Liver (tissue), 9 donors: ENCODE results near the gene SNAI1. TPM values are rescaled to one million over a fixed set of nuclear protein-coding genes. Genes with fewer than 3 reads are reported as not detected.

Source experiments
- DNase-seq: peaks from one replicate; pipeline ENCODE4 v3.0.0-alpha.2; 2017; ENCODE audit warnings: low spot score
- H3K27ac ChIP-seq, 2 donors: one replicate each; pipeline ENCODE4 v1.7.0; 2013; ENCODE audit warnings: inconsistent platforms in 2 of 2, low read length in 2 of 2, control low read depth in 1 of 2, low read depth in 1 of 2, mild to moderate bottlenecking in 1 of 2
- H3K27me3 ChIP-seq, 4 donors: one replicate each; pipeline versions ENCODE4 v1.6.1 to v1.7.0; 2013; ENCODE audit warnings: low read length in 3 of 4, inconsistent platforms in 1 of 4, mild to moderate bottlenecking in 1 of 4, moderate library complexity in 1 of 4; ENCODE audit not compliant: control insufficient read depth in 4 of 4, insufficient read depth in 4 of 4
- H3K36me3 ChIP-seq, 4 donors: one replicate each; pipeline versions ENCODE4 v1.6.1 to v1.7.0; 2013; ENCODE audit warnings: low read length in 3 of 4, mild to moderate bottlenecking in 3 of 4, low read depth in 1 of 4, moderate library complexity in 1 of 4; ENCODE audit not compliant: control insufficient read depth in 4 of 4, insufficient read depth in 3 of 4
- H3K4me1 ChIP-seq, 4 donors: one replicate each; pipeline versions ENCODE4 v1.6.1 to v1.7.0; 2013; ENCODE audit warnings: low read length in 3 of 4, mild to moderate bottlenecking in 3 of 4, moderate library complexity in 1 of 4; ENCODE audit not compliant: control insufficient read depth in 4 of 4, insufficient read depth in 4 of 4
- H3K4me3 ChIP-seq, 3 donors: one replicate each; pipeline versions ENCODE4 v1.6.1 to v1.7.0; 2013; ENCODE audit warnings: low read length in 3 of 3, control low read depth in 1 of 3, low read depth in 1 of 3, mild to moderate bottlenecking in 1 of 3
- H3K9ac ChIP-seq, 2 donors: one replicate each; pipeline ENCODE4 v1.7.0; 2013; ENCODE audit warnings: low read length in 2 of 2, mild to moderate bottlenecking in 2 of 2, moderate library complexity in 2 of 2, control low read depth in 1 of 2, low read depth in 1 of 2
- H3K9me3 ChIP-seq, 4 donors: one replicate each; pipeline versions ENCODE4 v1.6.1 to v1.7.0; 2013; ENCODE audit warnings: low read length in 3 of 4; ENCODE audit not compliant: control insufficient read depth in 4 of 4
- ATF3 ChIP-seq: IDR thresholded peaks from 2 replicates; pipeline ENCODE4 v1.6.1; 2016; ENCODE audit warnings: antibody characterized with exemption
- CTCF ChIP-seq: fragments of 150-350 bp; IDR thresholded peaks from 2 replicates; pipeline ENCODE4 v1.5.1; 2017; ENCODE audit warnings: improper control_type of control experiment, low read depth, low read length; ENCODE audit not compliant: missing input control
- EGR1 ChIP-seq, 2 donors: IDR thresholded peaks; 2 replicates each; pipeline ENCODE4 v1.6.1; 2016 to 2018; ENCODE audit warnings: antibody characterized with exemption in 2 of 2, low read depth in 2 of 2
- FOXA1 ChIP-seq: IDR thresholded peaks from 2 replicates; pipeline ENCODE4 v1.6.1; 2016; ENCODE audit warnings: antibody characterized with exemption
- FOXA2 ChIP-seq: IDR thresholded peaks from 2 replicates; pipeline ENCODE4 v1.6.1; 2016; ENCODE audit warnings: antibody characterized with exemption
- GABPA ChIP-seq, 2 donors: IDR thresholded peaks in 1 of 2; conservative IDR thresholded peaks in 1 of 2; 2 replicates each; pipeline ENCODE4 v1.6.1; 2016; ENCODE audit warnings: antibody characterized with exemption in 2 of 2, mild to moderate bottlenecking in 1 of 2, moderate library complexity in 1 of 2
- HNF4A ChIP-seq, 2 donors: conservative IDR thresholded peaks; 2 replicates each; pipeline ENCODE4 v1.6.1; 2016; ENCODE audit warnings: antibody characterized with exemption in 2 of 2, mild to moderate bottlenecking in 2 of 2
- HNF4G ChIP-seq: IDR thresholded peaks from 2 replicates; pipeline ENCODE4 v1.6.1; 2016; ENCODE audit warnings: antibody characterized with exemption
- JUND ChIP-seq, 2 donors: IDR thresholded peaks; 2 replicates each; pipeline ENCODE4 v1.6.1; 2016; ENCODE audit warnings: antibody characterized with exemption in 2 of 2
- MAX ChIP-seq: IDR thresholded peaks from 2 replicates; pipeline ENCODE4 v1.6.1; 2016; ENCODE audit warnings: antibody characterized with exemption
- NR2F2 ChIP-seq: IDR thresholded peaks from 2 replicates; pipeline ENCODE4 v1.6.1; 2016; ENCODE audit warnings: antibody characterized with exemption
- RAD21 ChIP-seq, 2 donors: IDR thresholded peaks; 2 replicates each; pipeline ENCODE4 v1.6.1; 2016; ENCODE audit warnings: antibody characterized with exemption in 2 of 2, mild to moderate bottlenecking in 2 of 2
- REST ChIP-seq: IDR thresholded peaks from 2 replicates; pipeline ENCODE4 v1.6.1; 2016; ENCODE audit warnings: antibody characterized with exemption, mild to moderate bottlenecking
- RXRA ChIP-seq, 2 donors: IDR thresholded peaks; 2 replicates each; pipeline ENCODE4 v1.6.1; 2017 to 2018; ENCODE audit warnings: antibody characterized with exemption in 2 of 2, mild to moderate bottlenecking in 1 of 2
- SP1 ChIP-seq: IDR thresholded peaks from 2 replicates; pipeline ENCODE4 v1.6.1; 2018; ENCODE audit warnings: antibody characterized with exemption, mild to moderate bottlenecking
- TAF1 ChIP-seq: conservative IDR thresholded peaks from 2 replicates; pipeline ENCODE4 v1.6.1; 2016; ENCODE audit warnings: antibody characterized with exemption, mild to moderate bottlenecking
- YY1 ChIP-seq: IDR thresholded peaks from 2 replicates; pipeline ENCODE4 v1.6.1; 2016; ENCODE audit warnings: antibody characterized with exemption, mild to moderate bottlenecking
- ZBTB33 ChIP-seq: IDR thresholded peaks from 2 replicates; pipeline ENCODE4 v1.6.1; 2016; ENCODE audit warnings: antibody characterized with exemption
- WGBS: extraction: QIAGEN DNeasy Blood & Tissue Kit; methylation state at CpG from one replicate; pipeline ENCODE4 v1.1.7; 2013; 5-methylcytosine and 5-hydroxymethylcytosine counted together
- polyA plus RNA-seq, 2 donors: library from polyadenylated mRNA; stranded (reverse) in 1 of 2; unstranded in 1 of 2; fragments of 200-250 nt in 1 of 2; fragments of >200 nt in 1 of 2; fragmentation: Nextera tagmentation in 1 of 2; extraction: Ambion mirVana in 1 of 2; gene quantifications; one replicate each; pipeline versions ENCODE4 v1.2.1 to v1.2.3, GENCODE V29; 2013 to 2015
- total RNA-seq, 2 donors: library from RNA; depleted of rRNA; stranded (reverse); fragments of >200 nt; gene quantifications; one replicate each; pipeline ENCODE4 v1.2.3, GENCODE V29; 2014
- donor health status: healthy.
- donor health status: healthy.
- donor health status: healthy.
- donor health status: healthy.
- donor health status: healthy.

The SNAI1 gene
- total and polyA plus RNA-seq, 4 donors, result 0.28 to 3.4 (median 0.60) TPM

- Histone ChIP-seq H3K27ac (peak overlapping the region; percentile 30 to 67), H3K4me3 (peak overlapping the region in 2 of 3 donors; percentile 20 to 34), H3K9ac (peak overlapping the region in 1 of 2 donors; percentile 39), H3K4me1 (peaks cover 2 to 15% (median 6%) of the 10 kb centered on the region in 4 donors), H3K27me3 (no peaks in the 10 kb centered on the region), H3K9me3 (no peaks in the 10 kb centered on the region), H3K36me3 (no peaks in the 10 kb centered on the region)
- WGBS, result 62% methylated on average over 6 of the region's 6 CpGs
- no peak for TF ChIP-seq RAD21 (IDR thresholded peaks at IDR 0.05)
- DNase-seq, result no peak
These were observed 2.4 kb downstream of the SNAI1 start for GRCh38 chr20:49985157-49985556.

GRCh38 chr20:49985617-49986016 is 2.8 kb downstream of the SNAI1 start:
- no peak for DNase-seq
- no peaks in the 10 kb centered on the region for H3K27me3 ChIP-seq
- H3K27ac ChIP-seq, result peak overlapping the region; percentile 37 to 67
- H3K4me3 ChIP-seq, result peak overlapping the region in 1 of 3 donors; percentile 34
- no peaks in the 10 kb centered on the region for H3K9me3 ChIP-seq
- H3K36me3 ChIP-seq, result no peaks in the 10 kb centered on the region
- H3K9ac ChIP-seq, result no peak overlapping the region
- TF ChIP-seq HNF4A (conservative IDR thresholded peaks at IDR 0.05) (no peak), GABPA (IDR thresholded peaks at IDR 0.05 in 1 of 2, conservative IDR thresholded peaks at IDR 0.05 in 1 of 2) (no peak), REST (no peak), JUND (IDR thresholded peaks at IDR 0.05) (no peak), NR2F2 (no peak), FOXA2 (no peak), RAD21 (IDR thresholded peaks at IDR 0.05) (no peak), HNF4G (no peak), YY1 (no peak), ATF3 (no peak)
- 73% methylated on average over 13 of the region's 13 CpGs for WGBS
- peaks cover 2 to 15% (median 6%) of the 10 kb centered on the region in 4 donors for H3K4me1 ChIP-seq

GRCh38 chr20:49986049-49986448 is 3.3 kb downstream of the SNAI1 start:
- 86% methylated on average over 4 of the region's 4 CpGs for WGBS
- no peak for DNase-seq
- H3K27ac ChIP-seq, result peak overlapping the region; percentile 37 to 51
- H3K4me3 ChIP-seq, result peak overlapping the region in 1 of 3 donors; percentile 34
- no peaks in the 10 kb centered on the region for H3K36me3 ChIP-seq
- no peaks in the 10 kb centered on the region for H3K9me3 ChIP-seq
- no peak overlapping the region for H3K9ac ChIP-seq
- no peaks in the 10 kb centered on the region for H3K27me3 ChIP-seq
- H3K4me1 ChIP-seq, result peaks cover 2 to 15% (median 6%) of the 10 kb centered on the region in 4 donors
- TF ChIP-seq MAX (no peak), FOXA2 (no peak), YY1 (no peak), EGR1 (IDR thresholded peaks at IDR 0.05; ENCODE audit: low read depth in 2 of 2) (no peak), HNF4G (no peak), FOXA1 (no peak), TAF1 (no peak), HNF4A (conservative IDR thresholded peaks at IDR 0.05) (no peak), ATF3 (no peak), RAD21 (IDR thresholded peaks at IDR 0.05) (no peak), SP1 (no peak), ZBTB33 (no peak), JUND (IDR thresholded peaks at IDR 0.05) (no peak), GABPA (IDR thresholded peaks at IDR 0.05 in 1 of 2, conservative IDR thresholded peaks at IDR 0.05 in 1 of 2) (no peak), RXRA (IDR thresholded peaks at IDR 0.05) (no peak), NR2F2 (no peak), CTCF (no peak)
